GM21515 (cell line): ENCODE results near the gene RTEL1.
"Not testable (repeated sequence)": the region's sequence is repeated elsewhere in the genome, so short reads cannot be mapped to it uniquely, and the experiment has no call there.

Experiments used
- ATAC-seq: cut with Tn5 transposase; IDR thresholded peaks from one replicate; pipeline ENCODE4 v1.9.1; 2021; ENCODE audit not compliant: unreplicated experiment

The RTEL1 gene

DNA sequence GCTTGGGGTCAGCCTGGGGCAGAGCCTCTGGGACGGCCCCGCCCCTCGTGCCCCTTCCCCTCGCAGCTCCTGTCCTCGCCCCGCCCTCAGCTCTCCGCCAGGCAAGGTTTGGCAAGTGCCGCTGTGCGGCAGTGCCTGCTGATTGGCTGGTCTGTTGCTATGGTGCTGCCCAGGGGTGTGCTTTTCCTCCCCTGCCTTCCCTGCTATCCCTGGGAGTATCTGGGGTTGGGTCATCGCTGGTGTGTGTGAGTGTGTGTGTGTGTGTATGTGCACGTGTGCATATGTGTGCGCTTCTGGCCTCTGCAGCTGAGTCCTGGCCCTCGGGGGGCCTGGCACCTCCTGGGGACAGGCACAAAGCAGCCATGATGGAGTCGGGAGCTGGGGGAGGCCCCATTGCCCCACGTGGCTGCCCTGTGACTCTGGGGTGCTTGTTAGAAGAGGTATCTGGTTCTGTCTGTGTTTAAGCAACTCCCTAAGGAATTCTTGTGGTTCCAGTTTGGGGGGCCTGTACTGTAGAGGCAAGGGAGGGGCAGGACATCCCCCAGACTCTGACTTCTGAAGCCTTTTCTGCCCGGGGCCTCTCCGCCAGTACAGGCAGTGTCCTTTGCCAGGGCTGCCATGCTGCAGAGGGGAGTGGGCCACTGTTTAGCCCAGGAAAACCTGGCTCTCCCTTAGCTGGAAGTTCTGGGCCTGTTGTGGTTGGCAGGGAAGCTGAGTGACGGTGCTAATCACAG lies 6.9 kb downstream of the RTEL1 start:
- no peak for ATAC-seq

DNA sequence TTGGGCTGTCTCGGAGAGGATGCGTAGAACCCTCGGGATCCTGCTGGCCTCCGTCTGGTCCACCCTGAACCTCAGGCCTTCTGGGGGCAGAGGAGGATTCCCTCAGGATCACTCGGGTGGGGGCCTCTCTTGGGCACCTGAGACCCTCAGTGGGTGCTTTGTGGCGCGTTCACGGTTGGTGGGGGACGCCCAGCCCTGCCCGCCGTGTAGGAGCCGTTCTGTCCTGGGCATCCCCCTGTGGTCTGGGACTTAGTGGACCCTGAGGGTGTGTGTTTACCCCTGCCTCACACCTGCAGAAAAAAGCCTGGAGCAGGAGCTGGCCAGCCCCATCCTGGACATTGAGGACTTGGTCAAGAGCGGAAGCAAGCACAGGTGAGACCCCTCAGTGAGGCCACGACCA lies 7.6 kb downstream of the RTEL1 start:
- ATAC-seq = no peak

DNA sequence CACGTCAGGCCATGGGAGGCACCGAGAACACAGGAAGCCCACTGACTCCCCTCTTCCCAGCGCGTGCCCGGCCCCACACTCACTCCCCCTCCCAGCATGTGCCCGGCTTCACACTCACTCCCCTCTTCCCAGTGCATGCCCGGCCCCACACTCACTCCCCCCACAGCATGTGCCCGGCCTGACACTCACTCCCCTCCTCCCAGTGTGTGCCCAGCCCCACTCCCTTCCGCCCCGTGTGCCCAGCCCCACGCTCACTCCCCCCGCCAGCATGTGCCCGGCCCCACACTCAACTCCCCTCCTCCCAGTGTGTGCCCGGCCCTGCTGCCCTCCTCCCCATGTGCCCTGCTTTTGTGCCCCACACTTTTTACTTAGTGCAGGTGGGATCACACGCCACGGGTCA lies 9.7 kb downstream of the RTEL1 start:
- ATAC-seq = no peak

DNA sequence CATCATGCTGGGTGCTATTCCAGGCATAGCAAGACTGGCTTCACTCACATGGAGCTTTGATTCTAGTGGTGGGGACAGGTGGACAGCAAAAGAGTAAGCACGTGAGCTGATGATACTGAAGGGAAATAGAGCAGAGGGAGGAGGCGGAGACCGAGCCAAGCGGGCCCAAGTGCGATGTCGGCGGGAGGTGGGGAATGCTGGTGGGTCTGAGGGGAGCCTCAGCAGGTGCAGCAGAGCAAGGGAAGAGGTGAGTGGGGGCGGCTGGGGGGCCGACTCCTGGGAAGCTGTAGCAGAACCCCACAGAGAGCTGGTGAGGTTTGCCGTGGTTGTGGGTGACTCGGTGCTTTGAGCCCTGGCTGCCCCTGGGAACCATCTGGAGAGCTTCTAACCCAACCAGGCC lies 10.2 kb downstream of the RTEL1 start:
- ATAC-seq = no peak

DNA sequence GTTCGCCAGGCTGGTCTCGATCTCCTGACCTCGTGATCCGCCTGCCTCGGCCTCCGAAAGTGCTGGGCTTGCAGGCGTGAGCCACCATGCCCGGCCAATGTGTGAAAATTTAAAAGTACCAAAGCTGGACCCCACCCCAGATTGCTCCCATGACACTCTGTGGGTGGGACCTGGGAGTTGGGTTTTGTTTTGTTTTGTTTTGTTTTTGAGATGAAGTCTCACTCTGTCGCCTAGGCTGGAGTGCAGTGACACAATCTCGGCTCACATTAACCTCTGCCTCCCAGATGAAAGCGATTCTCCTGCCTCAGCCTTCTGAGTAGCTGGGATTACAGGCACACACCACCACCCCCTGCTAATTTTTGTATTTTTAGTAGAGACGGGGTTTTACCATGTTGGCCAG lies 13.6 kb downstream of the RTEL1 start:
- ATAC-seq = not testable (repeated sequence)

DNA sequence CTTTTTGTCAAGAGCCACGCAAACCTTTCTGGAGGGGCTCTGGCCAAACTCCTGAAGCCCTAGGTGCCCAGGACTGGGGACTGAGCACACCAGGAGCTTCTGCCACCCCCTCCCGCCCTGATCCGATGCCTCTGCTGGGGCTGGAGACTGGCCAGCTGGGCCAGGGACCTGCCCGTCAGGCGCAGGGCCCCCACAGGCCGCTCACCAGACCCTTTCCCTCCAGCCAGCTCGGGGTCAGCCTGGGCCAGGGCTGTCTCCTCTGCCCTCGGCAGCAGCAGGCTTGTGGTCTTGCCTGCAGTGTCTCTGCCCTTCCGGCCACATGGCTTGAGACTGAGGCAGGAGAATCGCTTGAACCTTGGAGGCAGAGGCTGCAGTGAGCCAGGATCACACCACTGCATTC lies 14.6 kb downstream of the RTEL1 start:
- no peak for ATAC-seq

DNA sequence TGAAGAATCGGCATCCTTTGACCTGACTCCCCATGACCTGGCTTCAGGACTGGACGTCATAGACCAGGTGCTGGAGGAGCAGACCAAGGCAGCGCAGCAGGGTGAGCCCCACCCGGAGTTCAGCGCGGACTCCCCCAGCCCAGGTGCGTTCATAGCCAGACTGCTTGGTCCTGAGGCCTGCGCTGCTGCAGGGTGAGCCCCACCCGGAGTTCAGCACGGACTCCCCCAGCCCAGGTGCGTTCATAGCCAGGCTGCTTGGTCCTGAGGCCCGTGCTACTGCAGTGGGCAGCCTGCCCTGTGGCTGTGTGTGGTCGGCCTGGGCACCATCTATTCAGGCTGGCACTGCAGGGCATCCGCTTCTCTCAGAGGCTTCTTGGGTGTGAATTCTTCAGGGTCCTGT lies 15.8 kb downstream of the RTEL1 start:
- no peak for ATAC-seq

DNA sequence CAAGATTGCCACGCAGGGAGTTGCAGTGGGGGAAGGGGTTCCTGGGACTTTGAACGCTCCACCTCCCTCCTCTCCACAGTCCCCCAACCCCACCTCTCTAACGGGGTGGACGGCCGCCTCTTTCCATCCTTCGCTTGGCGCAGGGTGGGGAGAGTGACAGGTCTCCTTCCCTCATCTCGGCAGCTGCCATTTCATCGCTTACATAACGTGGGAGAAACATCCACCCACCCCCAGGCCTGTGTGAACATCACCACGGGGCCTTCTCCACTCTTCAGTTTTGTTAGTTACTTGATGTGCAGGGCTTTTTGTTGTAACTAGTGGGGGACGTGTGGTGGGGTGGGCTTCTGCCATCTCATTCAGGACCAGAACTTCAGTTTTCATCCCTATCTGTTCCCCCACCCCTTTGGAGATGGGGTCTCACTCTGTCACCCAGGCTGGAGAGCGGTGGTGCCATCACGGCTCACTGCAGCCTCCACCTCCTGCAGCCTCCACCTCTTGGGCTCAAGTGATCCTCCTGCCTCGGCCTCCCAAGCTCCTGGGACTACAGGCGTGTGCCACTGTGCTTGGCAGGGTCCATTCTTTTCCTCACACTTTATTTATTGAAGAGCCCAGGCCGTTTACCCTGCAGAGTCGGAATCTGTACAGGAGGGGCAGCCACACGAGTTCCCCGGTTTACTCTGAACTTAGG lies 17.7 kb downstream of the RTEL1 start:
- no peak for ATAC-seq

DNA sequence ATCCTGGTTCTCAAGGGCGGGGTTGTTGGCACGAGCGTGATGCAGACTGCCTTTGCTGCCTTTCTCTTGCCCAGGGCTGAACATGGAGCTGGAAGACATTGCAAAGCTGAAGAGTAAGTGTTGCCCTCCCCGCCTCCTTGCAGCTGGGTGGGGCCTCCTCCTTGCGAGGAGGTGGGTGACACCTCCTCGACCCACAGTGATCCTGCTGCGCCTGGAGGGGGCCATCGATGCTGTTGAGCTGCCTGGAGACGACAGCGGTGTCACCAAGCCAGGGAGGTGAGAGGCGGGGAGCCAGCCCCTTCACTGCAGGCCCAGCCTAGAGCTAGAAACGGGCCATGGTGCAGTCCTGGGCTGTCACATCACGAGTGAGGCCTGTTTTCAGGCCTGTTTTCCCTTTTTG lies 20.0 kb downstream of the RTEL1 start:
- no peak for ATAC-seq

DNA sequence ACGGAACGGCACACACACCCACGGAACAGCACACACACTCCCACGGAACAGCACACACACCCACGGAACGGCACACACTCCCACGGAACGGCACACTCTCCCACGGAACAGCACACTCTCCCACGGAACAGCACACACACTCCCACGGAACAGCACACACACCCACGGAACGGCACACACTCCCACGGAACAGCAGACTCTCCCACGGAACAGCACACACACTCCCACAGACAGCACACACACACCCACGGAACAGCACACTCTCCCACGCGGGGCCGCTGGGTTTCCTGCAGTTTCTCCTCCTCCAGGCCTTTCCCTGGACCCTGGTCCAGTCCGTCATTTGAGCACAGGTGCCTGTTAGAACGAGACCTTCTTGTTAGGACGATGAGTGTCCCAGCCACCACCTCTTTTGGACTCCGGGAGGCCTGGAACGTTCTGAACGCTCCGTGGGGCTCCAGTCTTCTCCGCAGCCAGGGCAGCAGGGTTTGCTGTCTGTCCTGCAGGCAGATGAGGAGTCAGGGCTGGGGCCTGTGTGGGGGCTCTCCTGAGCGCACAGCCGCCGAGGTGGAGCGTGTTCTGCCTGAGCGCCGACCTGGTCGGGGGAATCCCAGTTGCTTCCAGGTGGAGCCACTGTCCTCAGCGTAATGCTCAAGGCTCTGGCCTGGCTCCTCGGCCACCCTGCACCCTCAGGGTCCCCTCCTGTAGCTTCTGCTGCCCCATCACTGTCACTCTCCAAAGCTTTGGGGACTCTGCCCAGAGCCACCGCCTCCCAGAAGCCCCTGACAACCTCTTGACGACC lies 20.8 kb downstream of the RTEL1 start:
- no peak for ATAC-seq

DNA sequence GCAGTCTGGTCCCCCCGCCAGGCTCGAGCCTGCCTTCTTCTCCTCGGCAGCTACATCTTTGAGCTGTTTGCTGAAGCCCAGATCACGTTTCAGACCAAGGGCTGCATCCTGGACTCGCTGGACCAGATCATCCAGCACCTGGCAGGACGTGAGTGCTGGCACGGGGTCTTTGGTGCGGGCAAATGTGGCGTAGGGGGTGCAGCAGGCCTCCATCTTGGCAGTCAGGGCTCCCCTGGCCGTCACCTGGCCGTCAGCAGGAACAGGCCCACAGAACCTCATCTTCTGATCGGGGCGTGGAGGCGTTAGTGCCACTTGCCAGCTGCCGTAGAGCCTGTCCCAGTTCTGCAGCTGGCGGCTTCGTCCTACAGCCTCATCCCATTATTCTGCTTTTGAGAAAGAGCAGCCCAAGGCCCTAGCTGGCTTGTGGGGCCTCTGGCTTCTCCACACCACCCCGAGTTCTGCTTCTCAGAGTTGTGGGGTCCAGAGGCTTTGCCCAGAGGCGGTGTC lies 21.7 kb downstream of the RTEL1 start:
- no peak for ATAC-seq

DNA sequence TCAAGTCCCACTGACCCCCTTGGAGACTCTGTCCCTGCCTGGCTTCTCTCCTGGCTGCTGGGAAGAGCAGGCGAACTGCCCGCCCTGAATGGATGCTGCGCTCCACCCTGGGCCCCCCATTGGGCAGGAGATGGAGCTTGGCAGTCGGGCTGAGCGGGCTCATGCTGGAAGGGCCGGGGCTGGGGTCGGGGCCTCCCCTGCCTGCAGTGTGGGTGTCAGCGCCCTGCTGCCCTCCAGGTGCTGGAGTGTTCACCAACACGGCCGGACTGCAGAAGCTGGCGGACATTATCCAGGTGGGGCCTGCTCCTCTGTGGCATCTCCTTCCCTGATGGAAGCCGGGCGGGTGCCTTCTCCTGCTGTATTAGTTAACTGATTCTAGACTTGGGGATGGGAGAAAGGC lies 22.3 kb downstream of the RTEL1 start:
- ATAC-seq = no peak

DNA sequence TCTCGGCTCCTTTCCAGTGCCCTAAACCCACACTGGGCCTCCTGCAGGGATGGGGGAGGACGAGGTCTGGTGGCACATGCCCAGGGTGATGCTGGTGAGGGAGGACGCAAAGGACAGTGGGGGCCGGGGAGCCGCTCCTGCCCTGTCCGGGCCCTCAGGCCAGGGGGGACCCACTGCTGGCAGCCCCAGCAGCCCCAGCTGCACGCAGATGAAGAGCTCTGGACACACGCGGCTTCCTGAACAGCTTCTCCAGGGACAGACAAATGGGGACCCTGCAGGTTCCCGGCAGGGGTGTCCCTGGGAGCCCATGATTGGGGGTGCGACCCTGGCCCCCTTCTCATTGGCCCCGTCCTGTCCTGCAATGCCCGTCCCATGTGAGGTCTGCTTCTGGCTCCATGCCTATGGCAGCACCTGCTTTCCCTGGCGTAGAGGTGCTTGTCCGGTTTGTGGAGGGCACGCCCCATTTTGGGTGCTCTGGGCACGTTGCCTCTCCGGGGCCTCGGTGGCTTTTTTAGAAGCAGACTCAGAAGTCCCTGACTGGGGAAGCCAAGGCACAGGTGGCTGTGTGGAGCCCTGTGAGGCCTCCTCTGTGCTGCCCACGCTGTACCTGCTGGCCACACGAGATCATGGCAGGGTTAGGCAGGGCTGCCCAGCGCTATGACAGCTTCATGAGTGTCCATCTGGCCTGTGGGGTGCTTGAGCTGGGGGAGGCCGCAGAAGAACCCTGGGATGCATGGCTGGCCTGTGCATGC lies 22.9 kb downstream of the RTEL1 start:
- no peak for ATAC-seq

DNA sequence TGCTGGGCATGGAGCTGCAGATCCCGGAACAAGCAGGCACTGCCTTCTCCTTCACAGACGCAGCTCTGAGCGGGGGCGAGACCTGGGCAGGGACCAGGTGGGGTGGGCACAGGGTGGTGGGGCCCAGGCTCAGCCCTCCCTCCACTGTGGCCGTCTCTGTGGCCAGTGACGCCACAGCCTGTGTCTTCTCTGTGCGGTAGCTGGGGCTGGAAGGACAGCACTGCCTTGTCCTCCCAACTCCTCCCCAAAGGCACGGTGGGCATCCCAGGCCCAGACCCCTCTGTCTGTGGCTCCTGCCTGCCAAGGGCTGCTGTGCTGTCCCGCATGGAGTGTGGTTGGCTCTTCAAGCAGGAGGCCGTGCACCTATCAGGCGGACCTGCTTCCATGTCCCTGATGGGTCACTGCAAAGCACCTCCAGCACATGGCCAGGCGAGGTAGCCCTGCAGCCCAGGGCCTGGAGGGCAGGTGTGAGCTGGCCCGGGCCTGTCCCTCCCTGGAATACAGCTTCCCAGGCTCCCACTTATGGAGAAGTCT lies 23.6 kb downstream of the RTEL1 start:
- ATAC-seq = no peak

DNA sequence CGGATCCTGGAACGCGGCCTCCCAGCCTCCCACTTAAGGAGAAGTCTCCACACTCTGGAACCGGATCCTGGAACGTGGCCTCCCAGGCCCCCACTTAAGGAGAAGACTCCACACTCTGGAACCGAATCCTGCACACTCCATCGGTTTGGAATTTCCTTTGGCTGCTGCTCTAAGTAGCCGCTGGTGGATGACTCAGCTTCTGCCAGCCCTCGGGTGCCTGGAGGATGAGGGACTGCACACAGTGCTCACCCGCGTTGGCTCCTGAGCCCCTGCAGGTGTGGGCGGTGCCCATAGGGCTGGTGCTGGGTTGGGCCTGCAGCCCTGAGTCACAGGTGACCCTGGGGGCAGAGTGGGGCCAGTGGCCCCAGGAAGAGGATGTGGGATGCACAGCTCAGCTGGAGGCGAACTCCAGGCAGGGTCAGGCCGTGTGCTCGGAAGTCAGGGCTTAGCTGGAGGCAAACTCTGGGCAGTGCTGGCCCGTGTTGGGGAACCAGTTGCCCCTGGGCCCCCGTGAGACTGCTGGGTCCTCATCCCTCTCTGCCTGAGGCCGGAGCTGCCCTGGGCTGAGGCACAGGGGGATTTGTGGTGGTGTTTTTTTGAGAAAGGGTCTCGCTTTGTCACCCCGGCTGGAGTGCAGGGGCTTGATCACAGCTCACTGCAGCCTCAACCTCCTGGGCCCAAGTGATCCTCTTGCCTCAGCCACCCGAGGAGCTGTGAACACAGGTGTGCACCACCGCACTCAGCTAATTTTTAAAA lies 24.4 kb downstream of the RTEL1 start:
- ATAC-seq = no peak

DNA sequence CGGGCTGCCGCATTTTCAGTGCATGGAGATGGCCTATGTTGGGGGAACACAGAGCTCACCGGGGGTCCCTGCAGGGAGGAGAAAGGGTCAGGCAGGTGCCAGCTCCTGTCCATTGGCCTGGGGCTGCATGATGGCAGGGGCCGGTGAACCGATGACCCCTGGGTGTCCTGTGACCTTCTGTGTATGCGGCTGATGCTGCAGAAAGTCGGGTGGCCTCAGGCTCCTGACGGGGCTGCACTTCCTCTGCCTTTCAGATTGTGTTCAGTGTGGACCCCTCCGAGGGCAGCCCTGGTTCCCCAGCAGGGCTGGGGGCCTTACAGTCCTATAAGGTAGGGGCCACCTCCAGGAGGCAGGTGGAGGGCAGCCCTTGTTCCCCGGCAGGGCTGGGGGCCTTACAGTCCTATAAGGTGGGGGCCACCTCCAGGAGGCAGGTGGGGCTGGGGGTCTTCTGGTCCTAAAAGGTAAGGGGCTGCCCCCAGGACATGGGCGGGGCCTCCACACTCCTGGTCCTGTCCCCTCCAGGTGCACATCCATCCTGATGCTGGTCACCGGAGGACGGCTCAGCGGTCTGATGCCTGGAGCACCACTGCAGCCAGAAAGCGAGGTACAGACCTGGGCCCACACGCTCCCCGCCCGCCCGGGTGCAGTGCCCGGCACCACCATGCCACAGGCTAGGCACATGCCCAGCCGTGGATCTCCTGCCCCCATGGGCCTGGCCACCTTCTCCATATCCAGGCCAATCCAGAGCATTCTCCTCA lies 27.3 kb downstream of the RTEL1 start:
- ATAC-seq = no peak

DNA sequence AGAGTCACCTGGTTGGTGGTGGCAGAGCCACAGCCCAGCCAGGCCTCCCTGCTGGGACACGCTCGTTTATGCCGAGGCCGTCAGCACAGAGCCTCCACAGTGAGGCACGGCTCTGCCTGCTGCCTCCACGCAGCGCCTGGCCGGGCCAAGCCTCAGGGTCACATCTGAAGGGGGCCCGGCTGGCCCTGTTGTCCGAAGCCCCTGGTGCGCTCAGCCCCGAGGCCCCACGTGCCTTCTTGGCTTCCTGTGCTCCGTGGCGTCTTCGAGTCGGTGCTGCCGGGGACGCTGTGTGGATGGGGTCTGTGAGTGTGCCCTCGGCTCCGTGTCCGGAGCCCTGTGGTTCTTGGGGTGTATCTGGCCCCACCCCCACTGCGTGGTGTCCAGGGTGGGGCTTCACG lies 28.0 kb downstream of the RTEL1 start:
- no peak for ATAC-seq

DNA sequence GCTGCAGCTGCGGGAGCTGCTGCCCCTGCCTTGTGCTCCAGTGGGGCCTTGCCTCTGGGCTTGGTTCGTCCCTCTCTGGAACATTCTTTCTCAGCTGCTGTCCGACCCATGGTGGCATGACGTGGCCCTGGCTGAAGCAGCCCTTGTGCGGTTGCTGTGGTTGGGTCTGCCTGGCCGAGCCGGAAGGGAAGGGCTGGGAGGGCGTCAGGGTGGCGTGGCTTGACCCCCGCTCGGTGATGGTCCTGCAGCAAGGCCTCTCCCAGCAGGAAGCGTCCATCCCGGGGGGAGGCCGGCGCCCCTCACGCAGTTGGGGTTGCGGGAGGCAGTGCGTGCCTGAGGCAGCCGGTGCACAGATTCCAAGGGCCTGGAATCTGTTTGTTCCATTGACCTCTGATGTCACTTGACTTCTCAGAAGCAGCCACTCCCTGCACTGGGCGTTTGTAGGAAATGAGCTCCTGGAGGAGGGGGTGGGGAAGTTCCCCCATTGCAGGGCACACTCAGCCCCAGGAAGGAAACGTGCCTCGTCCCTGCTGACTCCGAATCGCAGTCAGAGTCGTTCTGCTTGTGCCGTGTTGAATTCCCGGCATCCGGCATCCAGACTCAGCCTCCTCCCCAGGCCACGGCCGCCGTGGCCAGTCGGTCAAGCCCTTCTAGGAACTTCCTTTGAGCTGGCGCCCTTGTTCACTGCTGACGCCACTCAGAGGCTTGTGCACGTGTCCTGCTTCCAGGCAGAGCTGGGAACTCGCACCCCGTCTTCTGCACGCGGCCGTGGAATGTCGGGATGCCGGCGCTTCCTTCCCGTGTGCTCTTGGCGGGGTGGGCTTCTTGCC lies 28.6 kb downstream of the RTEL1 start:
- no peak for ATAC-seq
